Left lung (tissue), 10 donors: Measurements from ENCODE around the gene CPN2. TPM values are rescaled to one million over a fixed set of nuclear protein-coding genes. Genes with fewer than 3 reads are reported as not detected.

Experiments used
- ATAC-seq: fragments of 200-7000 bp; cut with Tn5 transposase; one replicate; pipeline ENCODE4 v1.9.1; 2020; ENCODE audit warnings: moderate library complexity
- DNase-seq, 4 donors: peaks; one replicate each; pipeline ENCODE4 v3.0.0-alpha.2; 2013 to 2020
- H3K27ac ChIP-seq, 2 donors: fragments of 200-600 bp; sonication (generic) in 1 of 2; one replicate each; pipeline versions ENCODE4 v1.5.0 to v1.8.0; 2020 to 2021
- H3K27me3 ChIP-seq, 2 donors: fragments of 200-600 bp; sonication (generic) in 1 of 2; one replicate each; pipeline versions ENCODE4 v1.5.0 to v1.8.0; 2020 to 2021
- H3K36me3 ChIP-seq, 2 donors: fragments of 200-600 bp; sonication (generic) in 1 of 2; one replicate each; pipeline versions ENCODE4 v1.5.0 to v1.8.0; 2020 to 2021
- H3K4me1 ChIP-seq, 2 donors: fragments of 200-600 bp; one replicate each; pipeline ENCODE4 v1.8.0; 2021
- H3K4me3 ChIP-seq, 2 donors: fragments of 200-600 bp; sonication (generic) in 1 of 2; one replicate each; pipeline versions ENCODE4 v1.5.0 to v1.8.0; 2020 to 2021; ENCODE audit warnings: mild to moderate bottlenecking in 1 of 2
- H3K9me3 ChIP-seq, 2 donors: fragments of 200-600 bp; sonication (generic) in 1 of 2; one replicate each; pipeline versions ENCODE4 v1.5.0 to v1.8.0; 2020 to 2021
- intact Hi-C, 2 donors: fragments of 100-400 bp; cut with DNase I; formaldehyde crosslinking; loops; one replicate each; pipeline versions ENCODE4 v1.11.2 to v1.14.2; 2022
- polyA plus RNA-seq, 6 donors: library from polyadenylated mRNA; unstranded; fragments of 120-200 nt; gene quantifications; one replicate each; pipeline ENCODE4 v1.2.1, GENCODE V29; 2013; ENCODE audit not compliant: insufficient read length in 6 of 6
- total RNA-seq, 2 donors: library from RNA; stranded (reverse); fragmentation: NEBNext Ultra II Directional; extraction: Animal tissue kit (Norgen Biotek cat#: 25700); gene quantifications; one replicate each; pipeline ENCODE4 v1.2.1, GENCODE V29; 2021
- TF ChIP-seq, protein P1 (sequence below), 2 donors: fragments of 200-600 bp; sonication (generic) in 1 of 2; IDR thresholded peaks; one replicate each; pipeline versions ENCODE4 v1.5.0 to v1.8.0; 2021; ENCODE audit warnings: antibody characterized with exemption in 2 of 2
- donor health status: DM: no; HTN: yes; CAD: no.
- donor health status: DM: no; HTN: no; CAD: no.

Gene CPN2
- total and polyA plus RNA-seq, 8 donors: not detected

GRCh38 chr3:194329583-194329965 lies 21.6 kb downstream of the CPN2 start:
- TF ChIP-seq, protein P1, sequence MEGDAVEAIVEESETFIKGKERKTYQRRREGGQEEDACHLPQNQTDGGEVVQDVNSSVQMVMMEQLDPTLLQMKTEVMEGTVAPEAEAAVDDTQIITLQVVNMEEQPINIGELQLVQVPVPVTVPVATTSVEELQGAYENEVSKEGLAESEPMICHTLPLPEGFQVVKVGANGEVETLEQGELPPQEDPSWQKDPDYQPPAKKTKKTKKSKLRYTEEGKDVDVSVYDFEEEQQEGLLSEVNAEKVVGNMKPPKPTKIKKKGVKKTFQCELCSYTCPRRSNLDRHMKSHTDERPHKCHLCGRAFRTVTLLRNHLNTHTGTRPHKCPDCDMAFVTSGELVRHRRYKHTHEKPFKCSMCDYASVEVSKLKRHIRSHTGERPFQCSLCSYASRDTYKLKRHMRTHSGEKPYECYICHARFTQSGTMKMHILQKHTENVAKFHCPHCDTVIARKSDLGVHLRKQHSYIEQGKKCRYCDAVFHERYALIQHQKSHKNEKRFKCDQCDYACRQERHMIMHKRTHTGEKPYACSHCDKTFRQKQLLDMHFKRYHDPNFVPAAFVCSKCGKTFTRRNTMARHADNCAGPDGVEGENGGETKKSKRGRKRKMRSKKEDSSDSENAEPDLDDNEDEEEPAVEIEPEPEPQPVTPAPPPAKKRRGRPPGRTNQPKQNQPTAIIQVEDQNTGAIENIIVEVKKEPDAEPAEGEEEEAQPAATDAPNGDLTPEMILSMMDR (IDR thresholded peaks at IDR 0.05): no peak
- peaks cover 6 to 39% of the 10 kb centered on the region in 2 donors for H3K27me3 ChIP-seq
- no peak overlapping the region for H3K4me3 ChIP-seq
- H3K27ac ChIP-seq: no peak overlapping the region
- intact Hi-C loops: loop anchor here in 1 of 2 donors (10.0 kb wide), 1 partner anchor 555 kb away; no protein-coding TSS in a partner anchor
- H3K9me3 ChIP-seq: no peaks in the 10 kb centered on the region
- peaks cover 0 to 8% of the 10 kb centered on the region in 2 donors for H3K4me1 ChIP-seq
- DNase-seq (no peak), ATAC-seq (no peak)
- no peaks in the 10 kb centered on the region for H3K36me3 ChIP-seq

- peaks cover 6 to 37% of the 10 kb centered on the region in 2 donors for H3K27me3 ChIP-seq
- H3K36me3 ChIP-seq: no peaks in the 10 kb centered on the region
- intact Hi-C loops: loop anchor here in 1 of 2 donors (10.0 kb wide), 1 partner anchor 554 kb away; no protein-coding TSS in a partner anchor
- no peak overlapping the region for H3K4me3 ChIP-seq
- H3K9me3 ChIP-seq: no peaks in the 10 kb centered on the region
- TF ChIP-seq, protein P1 (IDR thresholded peaks at IDR 0.05): no peak
- DNase-seq: no peak
- no peak overlapping the region for H3K27ac ChIP-seq
- no peak for ATAC-seq
- H3K4me1 ChIP-seq: peaks cover 0 to 10% of the 10 kb centered on the region in 2 donors
Measured at GRCh38 chr3:194328942-194329582, 22.1 kb downstream of the CPN2 start.

DNA sequence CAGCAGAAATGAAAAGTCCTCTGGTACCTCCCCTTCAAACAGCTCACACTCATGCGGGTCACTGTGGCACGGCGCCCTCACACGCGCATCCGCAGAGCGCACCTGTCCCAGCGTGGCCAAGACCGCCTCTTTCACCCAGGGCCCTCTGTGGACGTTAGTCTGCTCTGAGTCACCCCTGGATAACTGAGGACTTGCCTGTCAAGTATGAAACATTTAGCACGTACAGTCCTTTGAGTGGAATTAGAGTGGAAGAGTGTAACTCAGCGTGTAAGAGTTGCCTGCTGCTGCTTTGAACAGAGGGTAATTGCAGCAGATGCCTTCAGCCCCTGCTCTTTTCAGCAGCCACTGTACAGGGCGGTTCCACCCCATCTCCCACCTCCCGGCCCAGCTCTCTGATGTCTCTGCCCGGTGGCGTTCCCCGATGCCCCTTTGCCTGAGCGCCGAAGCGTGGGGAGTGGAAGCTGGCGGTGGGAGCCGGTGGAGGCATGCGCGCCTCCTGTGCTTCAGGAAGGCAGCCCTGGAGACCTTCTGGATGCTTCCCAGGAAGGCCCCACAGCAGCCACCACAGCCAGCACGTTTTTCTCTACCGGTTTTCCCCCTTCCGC lies 23.0 kb downstream of the CPN2 start:
- Histone ChIP-seq H3K36me3 (no peaks in the 10 kb centered on the region), H3K9me3 (no peaks in the 10 kb centered on the region), H3K27ac (no peak overlapping the region), H3K27me3 (peaks cover 4 to 34% of the 10 kb centered on the region in 2 donors), H3K4me1 (peaks cover 0 to 7% of the 10 kb centered on the region in 2 donors), H3K4me3 (no peak overlapping the region)
- TF ChIP-seq, protein P1 (IDR thresholded peaks at IDR 0.05): no peak
- ATAC-seq: no peak
- intact Hi-C loops: loop anchor here in 1 of 2 donors (10.0 kb wide), 1 partner anchor 553 kb away; no protein-coding TSS in a partner anchor
- no peak for DNase-seq

DNA sequence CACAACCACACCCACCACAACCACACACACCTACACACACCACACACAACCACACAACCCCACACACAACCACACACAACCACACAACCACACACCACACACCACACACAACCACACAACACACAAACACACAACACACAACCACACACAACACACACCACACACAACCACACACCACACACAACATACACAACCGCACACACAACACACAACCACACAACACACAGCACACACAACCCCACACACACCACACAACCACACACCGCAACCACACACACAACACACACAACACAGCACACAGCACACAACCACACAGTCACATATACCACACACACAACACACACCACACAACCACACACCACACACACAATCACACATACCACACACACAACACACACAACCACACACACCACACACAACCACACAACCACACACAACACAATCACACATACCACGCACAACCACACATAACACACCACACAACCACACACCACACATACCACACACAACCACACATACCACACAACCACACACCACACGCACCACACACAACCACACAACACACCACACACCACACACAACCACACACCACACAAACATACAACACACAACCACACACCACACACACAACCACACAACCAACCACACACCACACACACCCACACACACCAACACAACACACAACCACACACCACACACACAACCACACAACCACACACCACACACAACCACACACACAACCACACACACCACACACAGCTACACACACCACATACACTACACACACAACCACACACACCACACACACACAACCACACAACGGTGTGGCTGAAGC lies 23.7 kb downstream of the CPN2 start:
- no peaks in the 10 kb centered on the region for H3K9me3 ChIP-seq
- H3K27me3 ChIP-seq: peaks cover 0 to 27% of the 10 kb centered on the region in 2 donors
- TF ChIP-seq, protein P1 (IDR thresholded peaks at IDR 0.05): no peak
- ATAC-seq: no peak
- DNase-seq: no peak
- H3K36me3 ChIP-seq: no peaks in the 10 kb centered on the region
- no peak overlapping the region for H3K27ac ChIP-seq
- H3K4me1 ChIP-seq: peaks cover 0 to 6% of the 10 kb centered on the region in 2 donors
- intact Hi-C loops: loop anchor here in 1 of 2 donors (10.0 kb wide), 1 partner anchor 553 kb away; no protein-coding TSS in a partner anchor
- H3K4me3 ChIP-seq: no peak overlapping the region

GRCh38 chr3:194326968-194327217 lies 24.2 kb downstream of the CPN2 start:
- no peak overlapping the region for H3K27ac ChIP-seq
- TF ChIP-seq, protein P1 (IDR thresholded peaks at IDR 0.05): no peak
- ATAC-seq: no peak
- no peak for DNase-seq
- peaks cover 0 to 26% of the 10 kb centered on the region in 2 donors for H3K27me3 ChIP-seq
- H3K36me3 ChIP-seq: no peaks in the 10 kb centered on the region
- intact Hi-C loops: loop anchor here in 1 of 2 donors (10.0 kb wide), 1 partner anchor 552 kb away; no protein-coding TSS in a partner anchor
- H3K4me1 ChIP-seq: peaks cover 0 to 6% of the 10 kb centered on the region in 2 donors
- no peaks in the 10 kb centered on the region for H3K9me3 ChIP-seq
- no peak overlapping the region for H3K4me3 ChIP-seq
